Aorta (tissue), 5 donors: ENCODE results near the gene VSX1. TPM values are rescaled to one million over a fixed set of nuclear protein-coding genes. Genes with fewer than 3 reads are reported as not detected.
A peak's percentile ranks its signal among the peaks of the same experiment; 100 is the strongest.

Experiments
- ATAC-seq: fragments of 200-7000 bp; cut with Tn5 transposase; one replicate; pipeline ENCODE4 v1.9.1; 2022; ENCODE audit warnings: moderate library complexity; ENCODE audit not compliant: low FRiP score
- DNase-seq, 2 donors: peaks; one replicate each; pipeline ENCODE4 v3.0.0-alpha.2; 2020
- H3K27ac ChIP-seq, 2 donors: one replicate each; pipeline ENCODE4 v1.5.1; 2013; ENCODE audit warnings: low read length in 2 of 2, mild to moderate bottlenecking in 2 of 2, moderate library complexity in 2 of 2, control low read depth in 1 of 2, inconsistent platforms in 1 of 2, low read depth in 1 of 2
- H3K27me3 ChIP-seq, 2 donors: one replicate each; pipeline ENCODE4 v1.6.1; 2013; ENCODE audit warnings: control low read depth in 1 of 2, low read length in 1 of 2, mild to moderate bottlenecking in 1 of 2, moderate library complexity in 1 of 2; ENCODE audit not compliant: insufficient read depth in 2 of 2, control insufficient read depth in 1 of 2
- H3K36me3 ChIP-seq, 2 donors: one replicate each; pipeline ENCODE4 v1.6.1; 2013; ENCODE audit warnings: control low read depth in 1 of 2, low read length in 1 of 2, mild to moderate bottlenecking in 1 of 2; ENCODE audit not compliant: insufficient read depth in 2 of 2, control insufficient read depth in 1 of 2
- H3K4me1 ChIP-seq, 2 donors: one replicate each; pipeline ENCODE4 v1.6.1; 2013; ENCODE audit warnings: low read length in 2 of 2, control low read depth in 1 of 2, mild to moderate bottlenecking in 1 of 2, moderate library complexity in 1 of 2; ENCODE audit not compliant: insufficient read depth in 2 of 2, control insufficient read depth in 1 of 2
- H3K4me3 ChIP-seq, 2 donors: one replicate each; pipeline ENCODE4 v1.5.1; 2013; ENCODE audit warnings: low read length in 2 of 2, control low read depth in 1 of 2, mild to moderate bottlenecking in 1 of 2
- H3K9me3 ChIP-seq: one replicate; pipeline ENCODE4 v1.6.1; 2013; ENCODE audit warnings: mild to moderate bottlenecking, low read length; ENCODE audit not compliant: control insufficient read depth
- WGBS, 2 donors: extraction: QIAGEN DNeasy Blood & Tissue Kit; methylation state at CpG; one replicate each; pipeline ENCODE4 v1.1.7; 2013; 5-methylcytosine and 5-hydroxymethylcytosine counted together
- intact Hi-C, 2 donors: fragments of 100-400 bp; cut with DNase I; formaldehyde crosslinking; loops; one replicate each; pipeline versions ENCODE4 v1.14.2 to v1.15.0; 2022
- polyA plus RNA-seq, 2 donors: library from polyadenylated mRNA; stranded (reverse); fragments of 200-250 nt; gene quantifications; one replicate each; pipeline ENCODE4 v1.2.3, GENCODE V29; 2013
- total RNA-seq, 2 donors: library from RNA; stranded (reverse); fragmentation: NEBNext Ultra II Directional; extraction: Animal tissue kit (Norgen Biotek cat#: 25700); gene quantifications; one replicate each; pipeline ENCODE4 v1.2.1, GENCODE V29; 2021
- donor health status: healthy with polysubstance abuse.
- donor health status: Bipolar disorder and iron deficiency.
- donor health status: DM: no; HTN: no; CAD: no.
- donor health status: DM: no; HTN: no; CAD: no.
- donor health status: DM: yes; HTN: yes; CAD: no.

Gene VSX1
- total and polyA plus RNA-seq, 4 donors, result not detected

DNA sequence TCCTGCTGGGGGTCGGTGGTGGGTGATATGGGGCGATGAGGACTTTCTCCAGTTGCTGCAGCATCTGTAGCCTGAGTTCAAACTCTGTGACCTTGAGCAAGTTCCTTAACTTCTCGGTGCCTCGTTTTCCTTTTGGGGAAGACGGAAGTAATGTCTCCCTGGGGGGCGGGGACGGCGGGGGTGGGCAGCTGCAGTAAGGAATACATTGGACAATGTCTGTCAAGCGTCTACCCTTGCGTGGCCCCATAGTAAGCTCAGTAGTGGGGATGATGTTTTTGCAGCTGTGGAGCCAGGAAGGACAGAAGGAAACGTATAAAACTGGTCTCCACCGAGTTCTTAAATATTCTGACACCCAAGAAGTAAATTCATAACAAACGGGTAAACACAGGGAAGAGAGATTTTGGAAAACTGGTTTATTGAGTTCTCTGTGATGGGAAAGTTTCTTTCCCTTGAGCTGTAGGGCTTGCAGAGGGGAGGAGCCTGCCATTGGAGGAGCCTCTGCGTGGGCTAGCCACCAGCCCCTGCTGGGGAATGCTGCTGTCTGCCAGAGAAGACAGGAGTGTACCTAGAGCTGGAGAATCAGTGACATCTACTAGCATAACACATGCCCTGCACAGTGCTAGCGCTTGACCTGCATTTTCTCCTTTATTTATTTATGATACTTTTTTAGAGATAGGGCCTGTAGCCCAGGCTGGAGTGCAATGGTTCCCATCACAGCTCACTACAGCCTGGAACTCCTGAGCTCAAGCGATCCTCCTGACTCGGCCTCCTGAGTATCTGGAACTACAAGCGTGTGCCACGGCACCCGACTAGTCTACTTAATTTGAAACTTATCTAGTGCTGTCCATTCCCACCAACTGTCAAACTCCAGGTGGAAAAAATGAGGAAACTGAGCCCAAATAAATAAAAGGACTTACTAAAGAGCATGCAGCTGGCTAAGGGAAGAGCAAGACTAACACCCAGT, 22.8 kb downstream of the VSX1 start:
- Histone ChIP-seq H3K9me3 (no peaks in the 10 kb centered on the region), H3K4me3 (peak overlapping the region; percentile 68 to 78), H3K27me3 (no peaks in the 10 kb centered on the region), H3K4me1 (peaks cover 4 to 5% of the 10 kb centered on the region in 2 donors), H3K27ac (peak overlapping the region in 1 of 2 donors; percentile 10), H3K36me3 (no peaks in the 10 kb centered on the region)
- 26 to 29% methylated on average over 20 of the region's 20 CpGs for WGBS, 2 donors
- DNase-seq, result no peak
- ATAC-seq, result no peak
- intact Hi-C loops, result no loop called here

DNA sequence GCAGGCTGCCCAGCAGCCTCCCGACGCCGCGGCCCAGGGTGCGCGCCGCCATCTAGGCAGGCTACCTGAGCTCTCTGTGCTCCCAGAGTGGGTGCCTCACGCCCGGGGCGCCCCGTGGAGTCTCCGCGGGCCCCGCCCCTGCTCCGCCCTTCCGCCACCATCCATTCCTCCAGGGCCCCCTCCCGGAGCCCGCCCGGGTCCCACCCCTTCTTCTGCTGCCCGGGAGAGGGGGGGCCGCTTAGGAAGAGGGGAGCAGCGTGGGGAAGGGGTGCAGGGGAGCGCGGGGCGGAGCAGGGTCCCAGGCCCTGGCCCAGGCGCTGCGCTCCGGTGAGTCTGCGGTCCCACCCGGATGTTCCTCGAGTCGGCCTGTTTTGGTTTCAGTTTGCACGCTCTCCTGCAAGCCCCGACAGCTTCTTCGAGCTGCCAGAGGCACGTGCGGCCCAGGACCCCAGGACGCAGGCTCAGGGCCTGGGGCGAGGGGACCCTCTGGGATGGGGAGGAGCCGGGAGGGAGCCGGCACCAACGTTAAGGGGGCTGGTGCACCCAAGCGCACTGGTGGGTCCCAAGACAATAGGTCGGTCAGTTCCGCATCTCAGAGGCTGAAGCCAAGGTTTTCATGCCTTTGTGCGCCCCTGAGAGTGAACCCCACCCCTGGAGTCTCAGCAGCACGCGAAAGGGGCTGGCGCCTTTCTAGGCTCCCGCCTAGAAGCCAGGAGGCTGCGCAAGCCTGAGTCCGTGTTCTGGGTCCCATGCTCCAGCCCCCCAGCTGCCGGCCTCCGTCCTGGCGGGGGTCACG, 23.7 kb downstream of the VSX1 start, which contains the start of gene ACSS1:
Gene ACSS1, minus strand, starts transcription at position 89 of the 796 bp plus-strand sequence. Its CDS starts 37 bp downstream, at position 52.
- peaks cover 4 to 6% of the 10 kb centered on the region in 2 donors for H3K4me1 ChIP-seq
- intact Hi-C loops, result no loop called here
- H3K4me3 ChIP-seq, result peak within 1 kb of the TSS; percentile 68 to 78
- no peaks in the 10 kb centered on the region for H3K27me3 ChIP-seq
- 0 to 1% methylated on average over 44 to 56 of the region's 56 CpGs for WGBS, 2 donors
- no peaks in the 10 kb centered on the region for H3K9me3 ChIP-seq
- peak; percentile 75 to 86 for DNase-seq
- peak; percentile 62 for ATAC-seq
- peak within 1 kb of the TSS in 1 of 2 donors; percentile 82 for H3K27ac ChIP-seq
- no peaks in the 10 kb centered on the region for H3K36me3 ChIP-seq

DNA sequence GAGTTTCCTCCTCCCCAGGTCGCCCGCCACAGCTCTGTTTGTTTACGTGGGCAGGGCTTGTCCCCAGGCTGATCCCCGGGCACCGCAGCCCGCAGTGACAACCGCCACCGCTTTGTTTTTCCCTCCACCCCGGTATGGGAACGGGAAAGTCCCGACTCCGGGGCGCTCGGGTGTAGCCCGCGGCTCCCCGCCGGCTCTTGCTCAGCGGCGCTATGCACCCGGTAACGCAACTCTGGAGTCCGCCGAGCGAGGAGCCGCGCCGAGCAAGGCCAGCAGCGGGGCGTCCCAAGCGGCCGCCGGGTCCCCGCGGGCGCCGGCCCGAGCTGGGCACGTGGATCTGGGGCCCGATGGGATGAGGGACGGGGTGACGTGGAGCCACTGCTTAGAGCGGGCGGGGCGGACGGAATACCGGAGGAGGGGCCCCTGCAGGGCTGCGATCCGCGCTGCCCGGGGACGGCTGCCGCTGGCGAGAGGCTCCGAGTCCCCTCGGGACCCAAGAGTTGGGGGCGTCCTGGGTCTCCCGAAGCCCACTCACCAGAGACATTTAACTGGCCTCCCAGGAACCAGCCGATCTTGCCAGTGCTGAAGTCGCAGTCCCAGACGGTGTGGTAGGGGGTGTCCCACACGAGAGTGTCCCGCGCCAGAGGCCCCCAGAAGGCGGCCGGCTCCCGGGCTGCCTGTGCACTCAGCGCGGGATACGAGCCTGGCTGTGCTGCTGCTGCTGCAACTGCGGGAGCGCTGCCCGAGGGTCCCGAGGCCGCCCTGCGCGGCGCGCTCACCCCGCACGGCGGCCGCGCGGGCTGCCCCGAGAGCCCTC, 24.5 kb downstream of the VSX1 start:
- intact Hi-C loops, result loop anchor here in 1 of 2 donors (2.0 kb wide), 1 partner anchor 19 kb away; no protein-coding TSS in a partner anchor
- H3K27ac ChIP-seq, result peak overlapping the region in 1 of 2 donors; percentile 82
- H3K4me1 ChIP-seq, result peaks cover 4 to 8% of the 10 kb centered on the region in 2 donors
- peak overlapping the region; percentile 68 to 78 for H3K4me3 ChIP-seq
- H3K36me3 ChIP-seq, result no peaks in the 10 kb centered on the region
- no peaks in the 10 kb centered on the region for H3K9me3 ChIP-seq
- ATAC-seq (peak; percentile 84), DNase-seq (peak; percentile 89 to 91)
- H3K27me3 ChIP-seq, result no peaks in the 10 kb centered on the region
- WGBS, 2 donors, result 1% methylated on average over 60 to 86 of the region's 86 CpGs

DNA sequence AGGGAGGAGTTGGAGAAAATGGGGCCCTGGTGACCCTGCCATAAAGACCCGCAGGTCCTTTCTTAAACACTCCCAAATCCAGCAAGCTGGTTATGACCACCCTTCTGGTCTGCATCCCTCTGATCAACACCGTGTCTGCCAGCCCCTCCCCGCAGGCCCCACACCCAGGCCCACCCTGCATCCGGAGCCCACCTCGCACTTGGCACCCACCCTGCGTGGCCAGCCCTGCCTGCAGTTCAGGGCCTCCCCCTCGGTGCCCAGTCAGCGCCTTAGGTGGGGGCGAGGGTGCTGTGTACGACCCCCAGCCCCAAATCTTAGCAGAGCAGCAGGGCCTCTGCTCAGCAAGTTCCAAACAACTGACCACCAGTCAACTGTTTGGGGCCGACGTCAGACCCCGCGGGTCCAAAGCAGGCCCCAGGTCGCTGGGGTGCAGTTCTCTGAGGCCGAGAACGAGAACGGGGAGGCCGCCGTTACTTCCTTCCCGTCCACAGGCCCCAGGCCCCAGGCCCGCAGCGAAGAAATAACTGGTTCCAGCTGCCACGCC, 25.2 kb downstream of the VSX1 start:
- intact Hi-C loops, result loop anchor here in 1 of 2 donors (2.0 kb wide), 1 partner anchor 18 kb away; no protein-coding TSS in a partner anchor
- Histone ChIP-seq H3K36me3 (no peaks in the 10 kb centered on the region), H3K4me1 (peaks cover 7 to 11% of the 10 kb centered on the region in 2 donors), H3K27me3 (no peaks in the 10 kb centered on the region), H3K27ac (peak overlapping the region in 1 of 2 donors; percentile 82), H3K4me3 (peak overlapping the region; percentile 19 to 68), H3K9me3 (no peaks in the 10 kb centered on the region)
- ATAC-seq, result no peak
- DNase-seq, result peak in 1 of 2 donors; percentile 82
- 5 to 6% methylated on average over 24 of the region's 24 CpGs for WGBS, 2 donors

DNA sequence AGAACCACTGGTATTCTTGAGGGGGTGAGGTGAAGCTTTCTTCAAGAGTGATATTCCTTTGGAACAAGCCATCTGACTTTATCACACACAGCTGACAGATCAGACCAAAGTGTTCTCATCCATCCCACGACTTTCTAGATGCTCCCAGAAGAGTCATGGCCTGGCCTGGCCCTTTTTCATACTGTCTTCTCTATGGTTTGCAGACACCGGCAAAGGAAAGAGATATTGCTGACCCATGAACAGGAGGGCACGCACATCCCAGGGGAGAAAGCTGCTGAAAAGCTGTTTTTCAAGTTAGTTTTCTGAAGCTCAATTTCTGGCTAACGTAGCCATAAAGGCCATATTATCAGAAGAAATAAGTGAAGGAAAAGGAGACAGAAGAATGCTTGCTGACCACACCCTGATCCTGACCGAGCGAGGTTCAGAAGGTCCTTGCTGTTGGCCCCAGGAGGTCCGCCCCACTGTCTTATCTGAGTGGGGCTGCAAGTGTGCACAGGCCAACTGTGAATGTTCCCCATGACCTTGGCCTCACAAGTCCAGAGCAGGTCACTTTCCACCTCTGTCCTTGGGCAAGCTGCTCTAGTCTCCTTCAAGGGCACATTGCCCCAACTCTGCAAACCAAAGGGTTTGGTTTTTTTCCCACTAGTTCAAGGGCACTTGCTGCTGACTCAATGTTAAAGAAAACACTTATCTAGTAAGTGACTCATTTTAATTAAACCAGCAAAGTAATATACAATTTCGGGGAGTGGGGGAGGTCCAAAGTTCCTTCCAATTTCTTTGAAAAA, 26.0 kb downstream of the VSX1 start:
- H3K4me3 ChIP-seq, result peak overlapping the region in 1 of 2 donors; percentile 68
- H3K36me3 ChIP-seq, result no peaks in the 10 kb centered on the region
- H3K27ac ChIP-seq, result no peak overlapping the region
- intact Hi-C loops, result loop anchor here in 1 of 2 donors (2.0 kb wide), 1 partner anchor 17 kb away; no protein-coding TSS in a partner anchor
- peaks cover 11 to 15% of the 10 kb centered on the region in 2 donors for H3K4me1 ChIP-seq
- ATAC-seq, result no peak
- DNase-seq, result no peak
- WGBS, 2 donors, result 54% methylated on average over 8 of the region's 8 CpGs
- H3K27me3 ChIP-seq, result no peaks in the 10 kb centered on the region
- no peaks in the 10 kb centered on the region for H3K9me3 ChIP-seq

DNA sequence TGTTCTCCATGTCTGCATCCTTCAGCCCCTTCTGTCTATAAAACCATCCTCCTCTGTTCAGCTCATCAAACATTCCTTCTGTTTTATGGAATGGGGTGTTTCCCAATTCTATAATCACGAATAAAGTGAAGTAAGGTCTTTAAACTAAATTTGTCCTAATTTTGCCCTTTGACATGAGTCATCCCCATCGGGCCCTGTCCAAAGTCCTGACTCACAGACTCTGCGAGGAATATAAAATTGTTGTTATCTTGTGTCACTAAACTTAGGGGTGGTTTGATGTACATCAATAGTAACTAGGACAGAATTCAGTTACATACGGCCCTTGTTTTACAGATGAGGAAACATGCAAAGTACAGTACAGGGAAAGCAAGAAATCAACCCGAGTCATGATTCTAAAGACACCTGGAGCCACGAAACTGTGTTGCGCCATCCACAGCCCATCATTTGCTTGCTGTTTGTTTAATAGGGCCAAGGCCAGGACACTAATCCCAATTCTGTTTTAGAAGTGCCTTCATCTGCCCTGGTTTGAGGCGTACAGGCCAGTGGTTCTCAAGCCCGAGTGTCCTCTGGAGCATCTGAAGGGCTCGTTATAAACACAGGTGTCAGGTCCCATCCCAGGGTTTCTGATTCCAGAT, 26.8 kb downstream of the VSX1 start:
- H3K36me3 ChIP-seq, result no peaks in the 10 kb centered on the region
- ATAC-seq (no peak), DNase-seq (peak in 1 of 2 donors; percentile 73)
- no peak overlapping the region for H3K4me3 ChIP-seq
- no peaks in the 10 kb centered on the region for H3K9me3 ChIP-seq
- H3K27ac ChIP-seq, result peak overlapping the region in 1 of 2 donors; percentile 54
- no peaks in the 10 kb centered on the region for H3K27me3 ChIP-seq
- 56 to 60% methylated on average over 10 of the region's 10 CpGs for WGBS, 2 donors
- intact Hi-C loops, result loop anchor here in 1 of 2 donors (5.0 kb wide), 1 partner anchor 192 kb away; the partner anchor contains the start of gene PYGB
- peaks cover 11 to 15% of the 10 kb centered on the region in 2 donors for H3K4me1 ChIP-seq
